Caco-2 (cell line): ENCODE data around the gene POLA1. TPM values are rescaled to one million over a fixed set of nuclear protein-coding genes. Genes with fewer than 3 reads are reported as not detected.

ENCODE experiments used
- BruUV-seq: library from RNA; stranded (reverse); fragments of 400-500 nt; replicated peaks from 2 replicates; lab custom pipeline; 2021; lab: Mats Ljungman, UMichigan
- CTCF ChIA-PET: fragments of 300-600 bp; sonication (Branson Sonifier 250); formaldehyde crosslinking; loops from one replicate; lab custom pipeline; 2022; ENCODE audit warnings: antibody characterized with exemption; lab: Charles Lee
- POLR2A ChIA-PET: fragments of 300-600 bp; sonication (Branson Sonifier 250); formaldehyde crosslinking; loops from one replicate; lab custom pipeline; 2022; ENCODE audit warnings: antibody characterized with exemption; lab: Charles Lee
- DNase-seq, 2 experiments: peaks; one replicate each; pipeline versions ENCODE4 v3.0.0 to v3.0.0-alpha.2; 2020 to 2022
- H3K27me3 ChIP-seq: replicated peaks from 2 replicates; pipeline ENCODE4 v1.6.0; 2011; ENCODE audit warnings: low read length; ENCODE audit not compliant: control insufficient read depth, insufficient read depth
- H3K36me3 ChIP-seq: 2 replicates; pipeline ENCODE4 v1.5.1; 2011; ENCODE audit warnings: low read length; ENCODE audit not compliant: control insufficient read depth, insufficient read depth
- H3K4me1 ChIP-seq: fragments of 250-450 bp; sonication (Bioruptor Pico); 2 replicates; pipeline ENCODE4 v1.5.1; 2020; ENCODE audit warnings: mild to moderate bottlenecking
- H3K4me3 ChIP-seq: 2 replicates; pipeline ENCODE4 v1.5.1; 2011; ENCODE audit warnings: low read depth, mild to moderate bottlenecking, control low read depth, low read length
- H3K9me3 ChIP-seq: fragments of 250-450 bp; sonication (Bioruptor Pico); 2 replicates; pipeline ENCODE4 v1.5.1; 2020; ENCODE audit warnings: mild to moderate bottlenecking, moderate library complexity
- H3K27ac Mint-ChIP-seq: one replicate; pipeline ENCODE4 v1.8.0; 2022; ENCODE audit warnings: mixed read lengths; ENCODE audit not compliant: unreplicated experiment
- H3K27me3 Mint-ChIP-seq: one replicate; pipeline ENCODE4 v1.8.0; 2022; ENCODE audit warnings: mixed read lengths; ENCODE audit not compliant: insufficient read depth, unreplicated experiment
- H3K36me3 Mint-ChIP-seq: one replicate; pipeline ENCODE4 v1.8.0; 2022; ENCODE audit warnings: mild to moderate bottlenecking, mixed read lengths; ENCODE audit not compliant: insufficient read depth, unreplicated experiment
- H3K4me1 Mint-ChIP-seq: one replicate; pipeline ENCODE4 v1.8.0; 2022; ENCODE audit warnings: low read depth, mixed read lengths; ENCODE audit not compliant: unreplicated experiment
- H3K4me3 Mint-ChIP-seq: one replicate; pipeline ENCODE4 v1.8.0; 2022; ENCODE audit warnings: mild to moderate bottlenecking, moderate library complexity, mixed read lengths; ENCODE audit not compliant: unreplicated experiment
- H3K9me3 Mint-ChIP-seq: one replicate; pipeline ENCODE4 v1.8.0; 2022; ENCODE audit warnings: mixed read lengths; ENCODE audit not compliant: unreplicated experiment
- CTCF ChIP-seq, 2 experiments: fragments of 200-600 bp in 1 of 2; IDR thresholded peaks; 1 replicate in 1 of 2; 2 replicates in 1 of 2; pipeline versions ENCODE4 v1.5.1 to v1.8.0; 2011 to 2022; ENCODE audit warnings: antibody characterized with exemption in 1 of 2, control low read depth in 1 of 2, inconsistent platforms in 1 of 2, low read depth in 1 of 2, low read length in 1 of 2, mild to moderate bottlenecking in 1 of 2, moderate library complexity in 1 of 2; ENCODE audit not compliant: insufficient read depth in 1 of 2, severe bottlenecking in 1 of 2, unreplicated experiment in 1 of 2
- intact Hi-C: fragments of 100-400 bp; cut with micrococcal nuclease; formaldehyde crosslinking; loops from one replicate; pipeline ENCODE4 v1.10.0; 2022; ENCODE audit not compliant: unreplicated experiment
- total RNA-seq: library from RNA; stranded (reverse); gene quantifications from 2 replicates; pipeline ENCODE4 v1.2.3, GENCODE V29; 2022

POLA1 gene
- total RNA-seq, 1 experiment from 2014 or later: 23.5 TPM

GRCh38 chrX:24851780-24852179 lies 158.1 kb downstream of the POLA1 start:
- TF ChIP-seq CTCF (IDR thresholded peaks at IDR 0.05; ENCODE audit: insufficient read depth in 1 of 2, low read depth in 1 of 2, low read length in 1 of 2, severe bottlenecking in 1 of 2, unreplicated experiment in 1 of 2): no peak
- no peak for DNase-seq
- ChIA-PET POLR2A (no interaction called here), CTCF (no interaction called here)
- H3K4me1 ChIP-seq: no peaks in the 10 kb centered on the region
- Mint-ChIP-seq H3K4me1 (no peaks in the 10 kb centered on the region), H3K36me3 (peaks cover 14% of the 10 kb centered on the region), H3K27me3 (no peaks in the 10 kb centered on the region), H3K4me3 (no peak overlapping the region), H3K9me3 (no peaks in the 10 kb centered on the region), H3K27ac (no peak overlapping the region)
- H3K9me3 ChIP-seq: no peaks in the 10 kb centered on the region
- no peak overlapping the region for H3K4me3 ChIP-seq
- H3K36me3 ChIP-seq: no peaks in the 10 kb centered on the region; the same call in 1 of the 2 replicates
- BruUV-seq: no TSS peak
- no peaks in the 10 kb centered on the region for H3K27me3 ChIP-seq
- intact Hi-C loops: no loop called here

- no peak overlapping the region for H3K4me3 Mint-ChIP-seq
- intact Hi-C loops: no loop called here
- Histone ChIP-seq H3K9me3 (no peaks in the 10 kb centered on the region), H3K4me3 (no peak overlapping the region), H3K27me3 (no peaks in the 10 kb centered on the region), H3K36me3 (no peaks in the 10 kb centered on the region), H3K4me1 (no peaks in the 10 kb centered on the region)
- H3K4me1 Mint-ChIP-seq: no peaks in the 10 kb centered on the region
- CTCF ChIA-PET: no interaction called here
- no peak overlapping the region for H3K27ac Mint-ChIP-seq
- no peak for DNase-seq
- no peaks in the 10 kb centered on the region for H3K9me3 Mint-ChIP-seq
- TF ChIP-seq CTCF (IDR thresholded peaks at IDR 0.05; ENCODE audit: insufficient read depth in 1 of 2, low read depth in 1 of 2, low read length in 1 of 2, severe bottlenecking in 1 of 2, unreplicated experiment in 1 of 2): no peak
- POLR2A ChIA-PET: no interaction called here
- no TSS peak for BruUV-seq
- peaks cover 6% of the 10 kb centered on the region for H3K36me3 Mint-ChIP-seq
- no peaks in the 10 kb centered on the region for H3K27me3 Mint-ChIP-seq
Observed at GRCh38 chrX:24858004-24858746, 164.5 kb downstream of the POLA1 start.

- Mint-ChIP-seq H3K36me3 (peaks cover 11% of the 10 kb centered on the region), H3K27ac (peak overlapping the region; percentile 56), H3K9me3 (no peaks in the 10 kb centered on the region), H3K27me3 (no peaks in the 10 kb centered on the region), H3K4me1 (no peaks in the 10 kb centered on the region), H3K4me3 (no peak overlapping the region)
- BruUV-seq: no TSS peak
- POLR2A ChIA-PET: no interaction called here
- Histone ChIP-seq H3K36me3 (no peaks in the 10 kb centered on the region), H3K4me3 (no peak overlapping the region), H3K9me3 (no peaks in the 10 kb centered on the region), H3K27me3 (no peaks in the 10 kb centered on the region), H3K4me1 (no peaks in the 10 kb centered on the region)
- CTCF ChIA-PET: no interaction called here
- no peak for TF ChIP-seq CTCF (IDR thresholded peaks at IDR 0.05; ENCODE audit: insufficient read depth in 1 of 2, low read depth in 1 of 2, low read length in 1 of 2, severe bottlenecking in 1 of 2, unreplicated experiment in 1 of 2)
- intact Hi-C loops: no loop called here
- DNase-seq: no peak
Observed at GRCh38 chrX:24859211-24859841, 165.6 kb downstream of the POLA1 start.
